NCI-H748 (cell line): ENCODE measurements around the gene MYT1.

ENCODE experiments used
- DNase-seq: peaks from one replicate; lab custom pipeline; 2025; ENCODE audit not compliant: unreplicated experiment; lab: John Stamatoyannopoulos, UW

The MYT1 gene

GRCh38 chr20:64212755-64213154 lies 48.5 kb downstream of the MYT1 start:
- DNase-seq, result no peak

GRCh38 chr20:64214113-64214512 lies 49.9 kb downstream of the MYT1 start:
- DNase-seq, result no peak

- no peak for DNase-seq
These were observed 50.7 kb downstream of the MYT1 start for GRCh38 chr20:64214952-64215351.

- no peak for DNase-seq
These were observed 51.8 kb downstream of the MYT1 start for GRCh38 chr20:64216036-64216435.

GRCh38 chr20:64216910-64217309 lies 52.7 kb downstream of the MYT1 start:
- no peak for DNase-seq

- no peak for DNase-seq
These were observed 53.4 kb downstream of the MYT1 start for GRCh38 chr20:64217539-64218221.

- DNase-seq, result no peak
These were observed 55.0 kb downstream of the MYT1 start for GRCh38 chr20:64219202-64219601.

- DNase-seq, result no peak
These were observed 55.5 kb downstream of the MYT1 start for GRCh38 chr20:64219730-64220129.

GRCh38 chr20:64220420-64220819 lies 56.2 kb downstream of the MYT1 start:
- DNase-seq, result no peak

- no peak for DNase-seq
These were observed 56.8 kb downstream of the MYT1 start for GRCh38 chr20:64220891-64221527.

GRCh38 chr20:64222291-64222735 lies 58.1 kb downstream of the MYT1 start:
- no peak for DNase-seq

- no peak for DNase-seq
These were observed 58.7 kb downstream of the MYT1 start for GRCh38 chr20:64222851-64223525.

- no peak for DNase-seq
These were observed 59.3 kb downstream of the MYT1 start for GRCh38 chr20:64223526-64224067.

GRCh38 chr20:64224351-64225170 lies 60.3 kb downstream of the MYT1 start:
- DNase-seq, result no peak

- no peak for DNase-seq
These were observed 60.9 kb downstream of the MYT1 start for GRCh38 chr20:64225171-64225595.

GRCh38 chr20:64225828-64226598 lies 61.8 kb downstream of the MYT1 start:
- DNase-seq, result no peak

GRCh38 chr20:64226686-64227580 lies 62.7 kb downstream of the MYT1 start:
- DNase-seq, result no peak

- DNase-seq, result no peak
These were observed 63.9 kb downstream of the MYT1 start for GRCh38 chr20:64228086-64228653.
